ENCODE measurements around the gene PCSK7. TPM values are rescaled to one million over a fixed set of nuclear protein-coding genes. Genes with fewer than 3 reads are reported as not detected.

Gene PCSK7
- total RNA-seq, 1 donor from 2014 or later: 66.0 TPM

- TF ChIP-seq CTCF (IDR thresholded peaks at IDR 0.05; ENCODE audit: unreplicated experiment): no peak
- Mint-ChIP-seq H3K9me3 (no peaks in the 10 kb centered on the region), H3K4me3 (peak overlapping the region; percentile 71), H3K36me3 (peaks cover 4% of the 10 kb centered on the region), H3K4me1 (peaks cover 33% of the 10 kb centered on the region), H3K27me3 (ENCODE audit: low read depth) (no peaks in the 10 kb centered on the region), H3K27ac (peak overlapping the region; percentile 96)
- DNase-seq (ENCODE audit: low spot score in 2 of 2, unreplicated experiment in 2 of 2): no peak
Measured at GRCh38 chr11:117199916-117200812, 31.7 kb downstream of the PCSK7 start.

- H3K4me3 Mint-ChIP-seq: peak within 1 kb of the TSS; percentile 71
- H3K9me3 Mint-ChIP-seq: no peaks in the 10 kb centered on the region
- H3K27me3 Mint-ChIP-seq (ENCODE audit: low read depth): no peaks in the 10 kb centered on the region
- H3K36me3 Mint-ChIP-seq: no peaks in the 10 kb centered on the region
- H3K27ac Mint-ChIP-seq: peak within 1 kb of the TSS; percentile 96
- DNase-seq (ENCODE audit: low spot score in 2 of 2, unreplicated experiment in 2 of 2): peak; percentile 68 to 83
- no peak for TF ChIP-seq CTCF (IDR thresholded peaks at IDR 0.05; ENCODE audit: unreplicated experiment)
- H3K4me1 Mint-ChIP-seq: peaks cover 33% of the 10 kb centered on the region
Measured at GRCh38 chr11:117199053-117199915, 32.6 kb downstream of the PCSK7 start, which contains the start of gene TAGLN. TAGLN (plus strand) TSS chr11:117199370; CDS start chr11:117203014, 3,644 bp downstream.

- Mint-ChIP-seq H3K4me1 (peaks cover 33% of the 10 kb centered on the region), H3K27me3 (ENCODE audit: low read depth) (no peaks in the 10 kb centered on the region), H3K9me3 (no peaks in the 10 kb centered on the region), H3K36me3 (no peaks in the 10 kb centered on the region), H3K27ac (peak overlapping the region; percentile 96), H3K4me3 (peak overlapping the region; percentile 71)
- no peak for DNase-seq (ENCODE audit: low spot score in 2 of 2, unreplicated experiment in 2 of 2)
- no peak for TF ChIP-seq CTCF (IDR thresholded peaks at IDR 0.05; ENCODE audit: unreplicated experiment)
Measured at GRCh38 chr11:117198613-117199012, 33.3 kb downstream of the PCSK7 start.

- no peaks in the 10 kb centered on the region for H3K9me3 Mint-ChIP-seq
- H3K27ac Mint-ChIP-seq: peak overlapping the region; percentile 96
- H3K4me1 Mint-ChIP-seq: peaks cover 33% of the 10 kb centered on the region
- TF ChIP-seq CTCF (IDR thresholded peaks at IDR 0.05; ENCODE audit: unreplicated experiment): no peak
- DNase-seq (ENCODE audit: low spot score in 2 of 2, unreplicated experiment in 2 of 2): peak in 1 of 2 experiments; percentile 60
- peaks cover 4% of the 10 kb centered on the region for H3K36me3 Mint-ChIP-seq
- no peaks in the 10 kb centered on the region for H3K27me3 Mint-ChIP-seq (ENCODE audit: low read depth)
- peak overlapping the region; percentile 34 for H3K4me3 Mint-ChIP-seq
Measured at GRCh38 chr11:117197516-117198456, 34.1 kb downstream of the PCSK7 start.

- peak overlapping the region; percentile 96 for H3K27ac Mint-ChIP-seq
- no peaks in the 10 kb centered on the region for H3K9me3 Mint-ChIP-seq
- peaks cover 4% of the 10 kb centered on the region for H3K36me3 Mint-ChIP-seq
- no peak overlapping the region for H3K4me3 Mint-ChIP-seq
- H3K4me1 Mint-ChIP-seq: peaks cover 33% of the 10 kb centered on the region
- DNase-seq (ENCODE audit: low spot score in 2 of 2, unreplicated experiment in 2 of 2): no peak
- H3K27me3 Mint-ChIP-seq (ENCODE audit: low read depth): no peaks in the 10 kb centered on the region
- no peak for TF ChIP-seq CTCF (IDR thresholded peaks at IDR 0.05; ENCODE audit: unreplicated experiment)
Measured at GRCh38 chr11:117197006-117197405, 34.9 kb downstream of the PCSK7 start.
